Cardiac muscle cell (in vitro differentiated cells and primary cell): Measurements from ENCODE around the gene CTSF. TPM values are rescaled to one million over a fixed set of nuclear protein-coding genes. Genes with fewer than 3 reads are reported as not detected.
A peak's percentile ranks its signal among the peaks of the same experiment; 100 is the strongest.
"Not testable (repeated sequence)": the region's sequence is repeated elsewhere in the genome, so short reads cannot be mapped to it uniquely, and the experiment has no call there.

Experiments
- DNase-seq, 2 donors: peaks; one replicate each; pipeline versions ENCODE4 v3.0.0 to v3.0.0-alpha.2; 2010 to 2017; ENCODE audit warnings: low read depth in 1 of 2, low spot score in 1 of 2
- H3K27ac ChIP-seq: fragments of 200-600 bp; sonication (generic); 2 replicates; pipeline ENCODE4 v1.5.1; 2016
- H3K27me3 ChIP-seq: fragments of 200-600 bp; sonication (generic); 2 replicates; pipeline ENCODE4 v1.6.0; 2016; ENCODE audit warnings: control low read depth
- H3K36me3 ChIP-seq: fragments of 200-600 bp; sonication (generic); 2 replicates; pipeline ENCODE4 v1.5.1; 2016; ENCODE audit warnings: control low read depth
- H3K4me1 ChIP-seq: fragments of 200-600 bp; sonication (generic); 2 replicates; pipeline ENCODE4 v1.8.1; 2017; ENCODE audit warnings: low read depth, mild to moderate bottlenecking, mixed run types
- H3K4me3 ChIP-seq: fragments of 200-600 bp; sonication (generic); 2 replicates; pipeline ENCODE4 v1.5.1; 2016; ENCODE audit warnings: mild to moderate bottlenecking
- H3K9me3 ChIP-seq: fragments of 200-600 bp; sonication (generic); 2 replicates; pipeline ENCODE4 v1.5.1; 2017; ENCODE audit warnings: low read depth, mild to moderate bottlenecking, control low read depth
- CTCF ChIP-seq: IDR thresholded peaks from 2 replicates; pipeline ENCODE4 v1.5.1; 2012; ENCODE audit warnings: low read depth, mild to moderate bottlenecking, low read length
- polyA plus RNA-seq: library from polyadenylated mRNA; unstranded; fragments of >200 nt; fragmentation: Nextera tagmentation; extraction: Ambion mirVana; gene quantifications from 2 replicates; pipeline ENCODE4 v1.2.1, GENCODE V29; 2016
- total RNA-seq: library from RNA; depleted of rRNA; stranded (reverse); fragments of >200 nt; gene quantifications from 2 replicates; pipeline ENCODE4 v1.2.3, GENCODE V29; 2016

CTSF gene
- total and polyA plus RNA-seq, 2 experiments from 2014 or later, result 15.2 to 51.0 TPM

- H3K27ac ChIP-seq, result no peak overlapping the region
- H3K36me3 ChIP-seq, result peaks cover 7% of the 10 kb centered on the region
- H3K4me3 ChIP-seq, result no peak overlapping the region
- TF ChIP-seq CTCF, result no peak
- no peaks in the 10 kb centered on the region for H3K9me3 ChIP-seq
- no peaks in the 10 kb centered on the region for H3K4me1 ChIP-seq
- no peaks in the 10 kb centered on the region for H3K27me3 ChIP-seq
- DNase-seq, result no peak
Observed at GRCh38 chr11:66609721-66610617, 41.6 kb upstream of the CTSF start.

GRCh38 chr11:66607126-66607834 is 38.9 kb upstream of the CTSF start:
- Histone ChIP-seq H3K9me3 (no peaks in the 10 kb centered on the region), H3K4me1 (no peaks in the 10 kb centered on the region), H3K27ac (no peak overlapping the region), H3K36me3 (peaks cover 10% of the 10 kb centered on the region), H3K27me3 (no peaks in the 10 kb centered on the region), H3K4me3 (no peak overlapping the region)
- peak in 1 of 2 donors; percentile 92 for DNase-seq
- no peak for TF ChIP-seq CTCF

GRCh38 chr11:66606608-66607007 is 38.2 kb upstream of the CTSF start:
- not testable (repeated sequence) for H3K4me1 ChIP-seq, DNase-seq, H3K27me3 ChIP-seq, H3K4me3 ChIP-seq, H3K27ac ChIP-seq, H3K36me3 ChIP-seq, H3K9me3 ChIP-seq

GRCh38 chr11:66604155-66604554 is 35.7 kb upstream of the CTSF start:
- H3K27ac ChIP-seq, result no peak overlapping the region
- H3K4me1 ChIP-seq, result no peaks in the 10 kb centered on the region
- TF ChIP-seq CTCF, result no peak
- peaks cover 18% of the 10 kb centered on the region for H3K36me3 ChIP-seq
- no peaks in the 10 kb centered on the region for H3K27me3 ChIP-seq
- no peak for DNase-seq
- no peaks in the 10 kb centered on the region for H3K9me3 ChIP-seq
- H3K4me3 ChIP-seq, result no peak overlapping the region

GRCh38 chr11:66603072-66603471 is 34.7 kb upstream of the CTSF start:
- no peaks in the 10 kb centered on the region for H3K9me3 ChIP-seq
- DNase-seq, result no peak
- no peak for TF ChIP-seq CTCF
- no peak overlapping the region for H3K4me3 ChIP-seq
- no peaks in the 10 kb centered on the region for H3K27me3 ChIP-seq
- H3K36me3 ChIP-seq, result peaks cover 21% of the 10 kb centered on the region
- H3K4me1 ChIP-seq, result no peaks in the 10 kb centered on the region
- H3K27ac ChIP-seq, result no peak overlapping the region
